ENCODE results near the gene SLC38A11. TPM values are rescaled to one million over a fixed set of nuclear protein-coding genes. Genes with fewer than 3 reads are reported as not detected.

The SLC38A11 gene
- total RNA-seq, 1 experiment from 2014 or later: not detected

- ChIA-PET POLR2A (ENCODE audit: low non-redundant PET) (no interaction called here), CTCF (no interaction called here)
- Histone ChIP-seq H3K27me3 (replicated peaks; ENCODE audit: insufficient read depth, low read depth, low read length, poor library complexity) (no peaks in the 10 kb centered on the region), H3K4me1 (ENCODE audit: insufficient read depth, low read length, poor library complexity, severe bottlenecking) (no peaks in the 10 kb centered on the region), H3K27ac (ENCODE audit: low read depth, low read length, poor library complexity, severe bottlenecking) (no peak overlapping the region), H3K4me3 (ENCODE audit: low read depth, low read length, poor library complexity, severe bottlenecking) (no peak overlapping the region), H3K36me3 (ENCODE audit: insufficient read depth, low read length, poor library complexity, severe bottlenecking) (no peaks in the 10 kb centered on the region), H3K9me3 (ENCODE audit: low read depth, low read length, poor library complexity, severe bottlenecking) (no peaks in the 10 kb centered on the region)
- no TSS peak for BruUV-seq (replicated peaks)
- intact Hi-C loops (cut with micrococcal nuclease; ENCODE audit: unreplicated experiment): no loop called here
- DNase-seq (ENCODE audit: low spot score): no peak
- TF ChIP-seq EZH2 (IDR thresholded peaks at IDR 0.05; ENCODE audit: borderline replicate concordance, low read depth, low read length, poor library complexity, severe bottlenecking) (no peak), CTCF (conservative IDR thresholded peaks at IDR 0.05; ENCODE audit: low read depth, low read length) (no peak)
These were observed 73.0 kb downstream of the SLC38A11 start for GRCh38 chr2:164882276-164882675.

- no peak for DNase-seq (ENCODE audit: low spot score)
- H3K36me3 ChIP-seq (ENCODE audit: insufficient read depth, low read length, poor library complexity, severe bottlenecking): no peaks in the 10 kb centered on the region
- H3K27me3 ChIP-seq (replicated peaks; ENCODE audit: insufficient read depth, low read depth, low read length, poor library complexity): no peaks in the 10 kb centered on the region
- H3K4me1 ChIP-seq (ENCODE audit: insufficient read depth, low read length, poor library complexity, severe bottlenecking): no peaks in the 10 kb centered on the region
- H3K9me3 ChIP-seq (ENCODE audit: low read depth, low read length, poor library complexity, severe bottlenecking): no peaks in the 10 kb centered on the region
- no peak overlapping the region for H3K4me3 ChIP-seq (ENCODE audit: low read depth, low read length, poor library complexity, severe bottlenecking)
- POLR2A ChIA-PET (ENCODE audit: low non-redundant PET): no interaction called here
- H3K27ac ChIP-seq (ENCODE audit: low read depth, low read length, poor library complexity, severe bottlenecking): no peak overlapping the region
- CTCF ChIA-PET: no interaction called here
- TF ChIP-seq EZH2 (IDR thresholded peaks at IDR 0.05; ENCODE audit: borderline replicate concordance, low read depth, low read length, poor library complexity, severe bottlenecking): no peak
- no peak for TF ChIP-seq CTCF (conservative IDR thresholded peaks at IDR 0.05; ENCODE audit: low read depth, low read length)
- intact Hi-C loops (cut with micrococcal nuclease; ENCODE audit: unreplicated experiment): no loop called here
- BruUV-seq (replicated peaks): no TSS peak
These were observed 73.8 kb downstream of the SLC38A11 start for GRCh38 chr2:164881524-164881923.

GRCh38 chr2:164879901-164880535, 75.3 kb downstream of the SLC38A11 start:
- ChIA-PET CTCF (no interaction called here), POLR2A (ENCODE audit: low non-redundant PET) (no interaction called here)
- no TSS peak for BruUV-seq (replicated peaks)
- H3K4me1 ChIP-seq (ENCODE audit: insufficient read depth, low read length, poor library complexity, severe bottlenecking): no peaks in the 10 kb centered on the region
- no peak overlapping the region for H3K4me3 ChIP-seq (ENCODE audit: low read depth, low read length, poor library complexity, severe bottlenecking)
- H3K27ac ChIP-seq (ENCODE audit: low read depth, low read length, poor library complexity, severe bottlenecking): no peak overlapping the region
- H3K36me3 ChIP-seq (ENCODE audit: insufficient read depth, low read length, poor library complexity, severe bottlenecking): no peaks in the 10 kb centered on the region
- intact Hi-C loops (cut with micrococcal nuclease; ENCODE audit: unreplicated experiment): no loop called here
- TF ChIP-seq CTCF (conservative IDR thresholded peaks at IDR 0.05; ENCODE audit: low read depth, low read length) (no peak), EZH2 (IDR thresholded peaks at IDR 0.05; ENCODE audit: borderline replicate concordance, low read depth, low read length, poor library complexity, severe bottlenecking) (no peak)
- H3K9me3 ChIP-seq (ENCODE audit: low read depth, low read length, poor library complexity, severe bottlenecking): no peaks in the 10 kb centered on the region
- no peak for DNase-seq (ENCODE audit: low spot score)
- no peaks in the 10 kb centered on the region for H3K27me3 ChIP-seq (replicated peaks; ENCODE audit: insufficient read depth, low read depth, low read length, poor library complexity)

Measured in A673 (cell line).